Measurements from ENCODE around the gene ZFX.

Gene ZFX

GRCh38 chrX:24242649-24243175, 93.2 kb downstream of the ZFX start:
- Histone ChIP-seq H3K4me3 (ENCODE audit: low read length) (no peak overlapping the region), H3K27ac (ENCODE audit: low read depth, low read length) (no peak overlapping the region), H3K4ac (ENCODE audit: low read depth, low read length) (no peak overlapping the region), H4K5ac (ENCODE audit: low read length) (no peak overlapping the region), H3K18ac (ENCODE audit: low read length) (no peak overlapping the region), H3K56ac (ENCODE audit: low read length) (no peak overlapping the region), H2BK120ac (ENCODE audit: low read depth, low read length) (no peak overlapping the region), H4K8ac (ENCODE audit: low read depth, low read length) (no peak overlapping the region), H2BK15ac (replicated peaks; ENCODE audit: low read depth) (no peak overlapping the region), H2BK5ac (ENCODE audit: low read length) (no peak overlapping the region), H3K9ac (ENCODE audit: low read length) (no peak overlapping the region), H3K79me2 (ENCODE audit: control insufficient read depth, insufficient read depth, low read length) (no peaks in the 10 kb centered on the region), H3K27me3 (ENCODE audit: insufficient read depth, low read length, poor library complexity) (no peaks in the 10 kb centered on the region), H3K23ac (ENCODE audit: low read length) (no peak overlapping the region), H2AK5ac (ENCODE audit: low read length) (no peak overlapping the region), H3K4me1 (ENCODE audit: control insufficient read depth, low read depth, low read length) (no peaks in the 10 kb centered on the region), H3K4me2 (ENCODE audit: low read length) (no peak overlapping the region), H3K36me3 (ENCODE audit: control insufficient read depth, insufficient read depth, low read length) (no peaks in the 10 kb centered on the region), H3K79me1 (ENCODE audit: low read length) (no peaks in the 10 kb centered on the region)
- WGBS (ENCODE audit: extremely low coverage, insufficient coverage, low lambda C conversion rate), result no CpG with 5 or more reads among the region's 8 CpGs
- DNase-seq, result peak; percentile 38

DNA sequence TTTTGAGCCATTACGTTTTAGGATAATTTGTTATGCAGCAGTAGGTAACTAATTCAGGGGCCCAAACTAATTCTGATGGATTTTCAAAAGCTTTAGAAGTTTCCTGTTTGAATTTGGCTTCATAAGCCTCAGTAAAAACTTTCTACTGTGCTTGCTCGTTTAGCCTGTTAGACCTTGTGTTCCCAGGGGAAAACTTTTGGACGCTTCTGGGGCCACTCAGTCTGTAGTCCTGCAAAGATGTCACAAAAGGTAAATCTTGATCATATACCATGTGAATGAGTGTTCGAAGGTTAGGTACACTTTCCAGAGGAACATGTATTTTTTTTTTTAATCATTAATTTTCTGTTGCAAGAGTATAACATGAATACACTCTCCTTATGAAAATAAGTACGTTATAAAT, 93.7 kb downstream of the ZFX start:
- Histone ChIP-seq H3K4ac (ENCODE audit: low read depth, low read length) (no peak overlapping the region), H4K5ac (ENCODE audit: low read length) (no peak overlapping the region), H3K4me2 (ENCODE audit: low read length) (no peak overlapping the region), H3K4me1 (ENCODE audit: control insufficient read depth, low read depth, low read length) (no peaks in the 10 kb centered on the region), H3K23ac (ENCODE audit: low read length) (no peak overlapping the region), H3K27ac (ENCODE audit: low read depth, low read length) (no peak overlapping the region), H3K79me2 (ENCODE audit: control insufficient read depth, insufficient read depth, low read length) (no peaks in the 10 kb centered on the region), H4K8ac (ENCODE audit: low read depth, low read length) (no peak overlapping the region), H3K4me3 (ENCODE audit: low read length) (no peak overlapping the region), H3K27me3 (ENCODE audit: insufficient read depth, low read length, poor library complexity) (no peaks in the 10 kb centered on the region), H3K9ac (ENCODE audit: low read length) (no peak overlapping the region), H2BK5ac (ENCODE audit: low read length) (no peak overlapping the region), H2AK5ac (ENCODE audit: low read length) (no peak overlapping the region), H3K79me1 (ENCODE audit: low read length) (no peaks in the 10 kb centered on the region), H2BK120ac (ENCODE audit: low read depth, low read length) (no peak overlapping the region), H3K36me3 (ENCODE audit: control insufficient read depth, insufficient read depth, low read length) (no peaks in the 10 kb centered on the region), H2BK15ac (replicated peaks; ENCODE audit: low read depth) (no peak overlapping the region), H3K56ac (ENCODE audit: low read length) (no peak overlapping the region), H3K18ac (ENCODE audit: low read length) (no peak overlapping the region)
- WGBS (ENCODE audit: extremely low coverage, insufficient coverage, low lambda C conversion rate), result no CpG with 5 or more reads among the region's 5 CpGs
- DNase-seq, result no peak

- Histone ChIP-seq H3K4me2 (ENCODE audit: low read length) (no peak overlapping the region), H2BK120ac (ENCODE audit: low read depth, low read length) (no peak overlapping the region), H4K8ac (ENCODE audit: low read depth, low read length) (no peak overlapping the region), H2AK5ac (ENCODE audit: low read length) (no peak overlapping the region), H3K4ac (ENCODE audit: low read depth, low read length) (no peak overlapping the region), H3K4me3 (ENCODE audit: low read length) (no peak overlapping the region), H3K27ac (ENCODE audit: low read depth, low read length) (no peak overlapping the region), H3K4me1 (ENCODE audit: control insufficient read depth, low read depth, low read length) (no peaks in the 10 kb centered on the region), H3K36me3 (ENCODE audit: control insufficient read depth, insufficient read depth, low read length) (no peaks in the 10 kb centered on the region), H2BK15ac (replicated peaks; ENCODE audit: low read depth) (no peak overlapping the region), H3K79me1 (ENCODE audit: low read length) (no peaks in the 10 kb centered on the region), H3K18ac (ENCODE audit: low read length) (no peak overlapping the region), H3K9ac (ENCODE audit: low read length) (no peak overlapping the region), H4K5ac (ENCODE audit: low read length) (no peak overlapping the region), H3K79me2 (ENCODE audit: control insufficient read depth, insufficient read depth, low read length) (no peaks in the 10 kb centered on the region), H3K23ac (ENCODE audit: low read length) (no peak overlapping the region), H3K27me3 (ENCODE audit: insufficient read depth, low read length, poor library complexity) (no peaks in the 10 kb centered on the region), H3K56ac (ENCODE audit: low read length) (no peak overlapping the region), H2BK5ac (ENCODE audit: low read length) (no peak overlapping the region)
- no CpG with 5 or more reads among the region's 3 CpGs for WGBS (ENCODE audit: extremely low coverage, insufficient coverage, low lambda C conversion rate)
- no peak for DNase-seq
Measured at GRCh38 chrX:24243692-24244091, 94.2 kb downstream of the ZFX start.

GRCh38 chrX:24245202-24245601, 95.7 kb downstream of the ZFX start:
- DNase-seq, result peak; percentile 88
- no peak overlapping the region for H3K4me3 ChIP-seq (ENCODE audit: low read length)
- H2BK15ac ChIP-seq (replicated peaks; ENCODE audit: low read depth), result no peak overlapping the region
- H3K23ac ChIP-seq (ENCODE audit: low read length), result no peak overlapping the region
- H3K36me3 ChIP-seq (ENCODE audit: control insufficient read depth, insufficient read depth, low read length), result no peaks in the 10 kb centered on the region
- H2BK5ac ChIP-seq (ENCODE audit: low read length), result no peak overlapping the region
- no peak overlapping the region for H2BK120ac ChIP-seq (ENCODE audit: low read depth, low read length)
- no peak overlapping the region for H3K56ac ChIP-seq (ENCODE audit: low read length)
- WGBS (ENCODE audit: extremely low coverage, insufficient coverage, low lambda C conversion rate), result no CpG with 5 or more reads among the region's 6 CpGs
- H3K27me3 ChIP-seq (ENCODE audit: insufficient read depth, low read length, poor library complexity), result no peaks in the 10 kb centered on the region
- no peak overlapping the region for H3K4me2 ChIP-seq (ENCODE audit: low read length)
- no peak overlapping the region for H3K4ac ChIP-seq (ENCODE audit: low read depth, low read length)
- no peak overlapping the region for H3K18ac ChIP-seq (ENCODE audit: low read length)
- no peaks in the 10 kb centered on the region for H3K79me1 ChIP-seq (ENCODE audit: low read length)
- H3K79me2 ChIP-seq (ENCODE audit: control insufficient read depth, insufficient read depth, low read length), result no peaks in the 10 kb centered on the region
- peak overlapping the region; percentile 51 for H3K27ac ChIP-seq (ENCODE audit: low read depth, low read length)
- H4K5ac ChIP-seq (ENCODE audit: low read length), result no peak overlapping the region
- no peak overlapping the region for H3K9ac ChIP-seq (ENCODE audit: low read length)
- H2AK5ac ChIP-seq (ENCODE audit: low read length), result no peak overlapping the region
- no peaks in the 10 kb centered on the region for H3K4me1 ChIP-seq (ENCODE audit: control insufficient read depth, low read depth, low read length)
- no peak overlapping the region for H4K8ac ChIP-seq (ENCODE audit: low read depth, low read length)

DNA sequence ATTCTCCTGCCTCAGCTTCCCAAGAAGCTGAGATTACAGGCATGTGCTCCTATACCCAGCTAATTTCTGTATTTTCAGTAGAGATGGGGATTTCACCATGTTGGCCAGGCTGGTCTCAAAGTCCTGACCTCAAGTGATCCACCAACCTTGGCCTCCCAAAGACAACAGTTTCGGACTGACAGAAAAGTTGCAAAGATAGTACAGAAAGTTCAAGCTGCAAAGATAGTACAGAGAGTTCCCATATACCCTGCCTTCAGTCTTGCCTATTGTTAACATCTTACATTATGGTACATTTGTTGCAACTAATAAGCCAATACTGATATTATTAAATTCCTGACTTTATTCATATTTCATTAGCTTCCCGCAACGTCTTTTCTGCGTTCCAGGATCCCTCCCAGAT, 98.5 kb downstream of the ZFX start:
- Histone ChIP-seq H4K8ac (ENCODE audit: low read depth, low read length) (no peak overlapping the region), H3K36me3 (ENCODE audit: control insufficient read depth, insufficient read depth, low read length) (no peaks in the 10 kb centered on the region), H3K4me3 (ENCODE audit: low read length) (no peak overlapping the region), H3K18ac (ENCODE audit: low read length) (no peak overlapping the region), H3K27ac (ENCODE audit: low read depth, low read length) (no peak overlapping the region), H2BK5ac (ENCODE audit: low read length) (no peak overlapping the region), H3K9ac (ENCODE audit: low read length) (no peak overlapping the region), H2BK120ac (ENCODE audit: low read depth, low read length) (no peak overlapping the region), H3K79me1 (ENCODE audit: low read length) (no peaks in the 10 kb centered on the region), H3K23ac (ENCODE audit: low read length) (no peak overlapping the region), H3K4me1 (ENCODE audit: control insufficient read depth, low read depth, low read length) (no peaks in the 10 kb centered on the region), H4K5ac (ENCODE audit: low read length) (no peak overlapping the region), H3K4ac (ENCODE audit: low read depth, low read length) (no peak overlapping the region), H2AK5ac (ENCODE audit: low read length) (no peak overlapping the region), H2BK15ac (replicated peaks; ENCODE audit: low read depth) (no peak overlapping the region), H3K56ac (ENCODE audit: low read length) (no peak overlapping the region), H3K79me2 (ENCODE audit: control insufficient read depth, insufficient read depth, low read length) (no peaks in the 10 kb centered on the region), H3K4me2 (ENCODE audit: low read length) (no peak overlapping the region), H3K27me3 (ENCODE audit: insufficient read depth, low read length, poor library complexity) (no peaks in the 10 kb centered on the region)
- no peak for DNase-seq
- no CpG with 5 or more reads among the region's 4 CpGs for WGBS (ENCODE audit: extremely low coverage, insufficient coverage, low lambda C conversion rate)

DNA sequence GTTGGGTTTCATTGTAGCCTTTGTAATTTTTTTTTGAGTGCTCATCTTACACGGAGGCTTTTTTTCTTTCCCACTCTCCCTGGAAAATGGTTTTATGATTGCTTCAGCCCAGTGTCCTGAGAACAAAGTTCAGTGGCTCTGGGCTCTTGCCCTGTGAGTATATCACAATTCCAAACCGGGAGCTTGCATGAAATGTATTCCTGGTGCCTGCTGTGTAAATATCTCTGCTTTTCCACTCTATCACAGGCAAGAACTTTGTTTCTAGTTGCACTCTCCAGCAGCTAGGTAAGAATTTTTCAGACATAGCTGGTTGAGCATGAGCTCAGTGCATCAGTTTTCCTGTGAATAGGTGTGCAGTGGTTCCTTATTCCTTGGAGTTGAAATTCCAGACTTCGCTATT, 103.5 kb downstream of the ZFX start:
- Histone ChIP-seq H4K5ac (ENCODE audit: low read length) (no peak overlapping the region), H3K27me3 (ENCODE audit: insufficient read depth, low read length, poor library complexity) (no peaks in the 10 kb centered on the region), H3K4me1 (ENCODE audit: control insufficient read depth, low read depth, low read length) (no peaks in the 10 kb centered on the region), H2AK5ac (ENCODE audit: low read length) (no peak overlapping the region), H3K36me3 (ENCODE audit: control insufficient read depth, insufficient read depth, low read length) (no peaks in the 10 kb centered on the region), H3K56ac (ENCODE audit: low read length) (no peak overlapping the region), H2BK15ac (replicated peaks; ENCODE audit: low read depth) (no peak overlapping the region), H2BK120ac (ENCODE audit: low read depth, low read length) (no peak overlapping the region), H3K9ac (ENCODE audit: low read length) (no peak overlapping the region), H3K4me2 (ENCODE audit: low read length) (no peak overlapping the region), H3K23ac (ENCODE audit: low read length) (no peak overlapping the region), H3K18ac (ENCODE audit: low read length) (no peak overlapping the region), H3K4me3 (ENCODE audit: low read length) (no peak overlapping the region), H2BK5ac (ENCODE audit: low read length) (no peak overlapping the region), H3K79me1 (ENCODE audit: low read length) (no peaks in the 10 kb centered on the region), H3K27ac (ENCODE audit: low read depth, low read length) (no peak overlapping the region), H3K4ac (ENCODE audit: low read depth, low read length) (no peak overlapping the region), H3K79me2 (ENCODE audit: control insufficient read depth, insufficient read depth, low read length) (no peaks in the 10 kb centered on the region), H4K8ac (ENCODE audit: low read depth, low read length) (no peak overlapping the region)
- no peak for DNase-seq
- whole genome bisulfite sequencing (ENCODE audit: extremely low coverage, insufficient coverage, low lambda C conversion rate), result no CpG with 5 or more reads among the region's 3 CpGs
